Tibial nerve (tissue), 4 donors: ENCODE results near the gene REV1. TPM values are rescaled to one million over a fixed set of nuclear protein-coding genes. Genes with fewer than 3 reads are reported as not detected.

Experiments
- DNase-seq, 2 donors: peaks; one replicate each; pipeline ENCODE4 v3.0.0-alpha.2; 2019; ENCODE audit warnings: low spot score in 2 of 2
- H3K27ac ChIP-seq, 4 donors: fragments of 200-600 bp; sonication (generic) in 3 of 4; one replicate each; pipeline ENCODE4 v1.5.1; 2017 to 2019; ENCODE audit warnings: mild to moderate bottlenecking in 1 of 4
- H3K27me3 ChIP-seq, 2 donors: fragments of 200-600 bp; sonication (generic) in 1 of 2; one replicate each; pipeline versions ENCODE4 v1.5.1 to v1.6.0; 2017 to 2019
- H3K36me3 ChIP-seq, 3 donors: fragments of 200-600 bp; sonication (generic); one replicate each; pipeline ENCODE4 v1.5.1; 2018 to 2019
- H3K4me1 ChIP-seq, 4 donors: fragments of 200-600 bp; sonication (generic) in 3 of 4; one replicate each; pipeline ENCODE4 v1.5.1; 2017 to 2019
- H3K4me3 ChIP-seq, 4 donors: fragments of 200-600 bp; sonication (generic) in 3 of 4; one replicate each; pipeline ENCODE4 v1.5.1; 2017 to 2019; ENCODE audit warnings: mild to moderate bottlenecking in 1 of 4, moderate library complexity in 1 of 4
- H3K9me3 ChIP-seq, 4 donors: fragments of 200-600 bp; sonication (generic) in 3 of 4; one replicate each; pipeline ENCODE4 v1.5.1; 2017 to 2019
- EP300 ChIP-seq, 2 donors: sonication (generic); formaldehyde crosslinking; IDR thresholded peaks; one replicate each; pipeline ENCODE4 v1.6.1; 2017; ENCODE audit warnings: antibody characterized with exemption in 2 of 2, mild to moderate bottlenecking in 1 of 2
- POLR2A ChIP-seq, 2 donors: fragments of 450-650 bp; IDR thresholded peaks; one replicate each; pipeline ENCODE4 v1.6.1; 2017; ENCODE audit warnings: antibody characterized with exemption in 2 of 2, mild to moderate bottlenecking in 2 of 2, moderate library complexity in 2 of 2
- WGBS, 2 donors: methylation state at CpG; one replicate each; pipeline ENCODE4 v1.1.5; 2018; 5-methylcytosine and 5-hydroxymethylcytosine counted together
- total RNA-seq, 4 donors: library from RNA; depleted of rRNA; stranded (reverse); fragments of >200 nt; gene quantifications; one replicate each; pipeline ENCODE4 v1.1.0, GENCODE V29; 2016
- TF ChIP-seq, protein P1 (sequence below), 5 experiments: fragments of 200-600 bp in 3 of 5; fragments of 450-650 bp in 2 of 5; sonication (generic) in 3 of 5; IDR thresholded peaks; one replicate each; pipeline ENCODE4 v1.5.1; 2016 to 2019; ENCODE audit warnings: antibody characterized with exemption in 5 of 5, mild to moderate bottlenecking in 3 of 5, moderate library complexity in 2 of 5

The REV1 gene
- total RNA-seq, 4 donors from 2014 or later = 38.2 to 93.5 (median 64.6) TPM

DNA sequence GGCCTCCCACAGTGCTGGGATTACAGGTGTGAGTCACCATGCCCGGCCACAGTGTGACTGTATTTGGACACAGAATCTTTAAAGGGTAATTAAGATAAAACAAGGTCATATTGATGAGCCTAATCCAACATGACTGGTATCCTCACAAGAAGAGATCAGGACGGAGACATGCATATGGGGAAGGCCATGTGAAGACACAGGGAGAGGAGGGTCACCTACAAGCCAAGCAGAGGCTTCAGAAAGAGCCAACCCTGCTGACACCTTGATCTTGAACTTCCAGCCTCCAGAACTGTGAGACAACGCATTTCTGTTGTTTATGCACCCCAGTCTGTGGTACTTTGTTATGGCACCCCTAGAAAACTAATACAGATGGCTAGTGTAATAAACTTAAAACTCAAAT, 72.4 kb downstream of the REV1 start:
- WGBS, 2 donors = 95 to 100% methylated on average over 3 of the region's 3 CpGs
- no peak for DNase-seq
- Histone ChIP-seq H3K36me3 (peaks cover 0 to 96% (median 5%) of the 10 kb centered on the region in 3 donors), H3K9me3 (no peaks in the 10 kb centered on the region), H3K4me1 (peaks cover 0 to under 1% (median 0%) of the 10 kb centered on the region in 4 donors), H3K4me3 (no peak overlapping the region), H3K27me3 (no peaks in the 10 kb centered on the region), H3K27ac (no peak overlapping the region)
- TF ChIP-seq POLR2A (IDR thresholded peaks at IDR 0.05) (no peak), EP300 (IDR thresholded peaks at IDR 0.05) (no peak)
- TF ChIP-seq, protein P1, sequence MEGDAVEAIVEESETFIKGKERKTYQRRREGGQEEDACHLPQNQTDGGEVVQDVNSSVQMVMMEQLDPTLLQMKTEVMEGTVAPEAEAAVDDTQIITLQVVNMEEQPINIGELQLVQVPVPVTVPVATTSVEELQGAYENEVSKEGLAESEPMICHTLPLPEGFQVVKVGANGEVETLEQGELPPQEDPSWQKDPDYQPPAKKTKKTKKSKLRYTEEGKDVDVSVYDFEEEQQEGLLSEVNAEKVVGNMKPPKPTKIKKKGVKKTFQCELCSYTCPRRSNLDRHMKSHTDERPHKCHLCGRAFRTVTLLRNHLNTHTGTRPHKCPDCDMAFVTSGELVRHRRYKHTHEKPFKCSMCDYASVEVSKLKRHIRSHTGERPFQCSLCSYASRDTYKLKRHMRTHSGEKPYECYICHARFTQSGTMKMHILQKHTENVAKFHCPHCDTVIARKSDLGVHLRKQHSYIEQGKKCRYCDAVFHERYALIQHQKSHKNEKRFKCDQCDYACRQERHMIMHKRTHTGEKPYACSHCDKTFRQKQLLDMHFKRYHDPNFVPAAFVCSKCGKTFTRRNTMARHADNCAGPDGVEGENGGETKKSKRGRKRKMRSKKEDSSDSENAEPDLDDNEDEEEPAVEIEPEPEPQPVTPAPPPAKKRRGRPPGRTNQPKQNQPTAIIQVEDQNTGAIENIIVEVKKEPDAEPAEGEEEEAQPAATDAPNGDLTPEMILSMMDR (IDR thresholded peaks at IDR 0.05) = no peak

DNA sequence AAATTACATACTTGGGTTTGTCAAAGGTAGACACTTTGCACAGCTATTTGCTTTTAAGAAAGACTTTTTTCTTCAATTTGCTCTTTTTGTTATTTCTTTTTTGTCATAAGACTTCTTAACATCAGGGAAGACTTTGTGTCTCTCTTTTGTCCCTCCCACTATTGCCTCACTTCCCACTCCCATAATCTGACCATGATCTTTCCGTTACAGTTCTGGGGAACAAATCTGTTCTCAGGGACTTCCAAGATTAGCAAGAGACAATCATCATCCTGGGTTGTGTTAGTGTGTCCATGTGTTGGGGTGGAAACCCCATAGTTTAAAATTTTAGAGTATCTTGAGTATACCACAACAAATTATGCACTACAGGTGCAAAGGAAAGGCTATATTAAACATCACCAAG, 75.3 kb downstream of the REV1 start:
- TF ChIP-seq EP300 (IDR thresholded peaks at IDR 0.05) (no peak), POLR2A (IDR thresholded peaks at IDR 0.05) (no peak)
- TF ChIP-seq, protein P1 (IDR thresholded peaks at IDR 0.05) = no peak
- no peak for DNase-seq
- Histone ChIP-seq H3K36me3 (peaks cover 0 to 97% (median 0%) of the 10 kb centered on the region in 3 donors), H3K27ac (no peak overlapping the region), H3K4me1 (no peaks in the 10 kb centered on the region), H3K4me3 (no peak overlapping the region), H3K27me3 (no peaks in the 10 kb centered on the region), H3K9me3 (no peaks in the 10 kb centered on the region)
- WGBS, 2 donors = 89 to 91% methylated on average over 1 of the region's 1 CpG

DNA sequence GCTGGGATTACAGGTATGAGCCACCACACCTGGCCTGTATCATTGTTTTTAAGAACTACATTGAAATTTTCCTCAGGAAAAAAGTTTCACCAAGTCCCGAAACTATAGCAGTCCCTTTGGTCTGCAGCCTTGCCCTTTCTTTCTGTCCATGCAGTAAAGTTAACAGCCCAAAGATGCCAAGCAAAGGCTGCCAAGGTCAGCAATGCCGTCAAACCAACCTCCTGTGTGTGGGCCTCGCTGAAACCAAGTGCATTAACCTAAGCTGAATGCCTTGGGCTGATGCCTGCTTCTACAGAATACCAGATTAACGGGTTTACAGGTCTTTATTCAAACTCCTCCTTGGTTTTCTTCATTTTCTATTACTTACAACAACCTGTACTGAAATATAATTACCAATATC, 79.5 kb downstream of the REV1 start:
- no peaks in the 10 kb centered on the region for H3K27me3 ChIP-seq
- DNase-seq = no peak
- no peak for TF ChIP-seq EP300 (IDR thresholded peaks at IDR 0.05)
- TF ChIP-seq, protein P1 (IDR thresholded peaks at IDR 0.05) = no peak
- TF ChIP-seq POLR2A (IDR thresholded peaks at IDR 0.05) = no peak
- 94 to 100% methylated on average over 4 of the region's 4 CpGs for WGBS, 2 donors
- H3K36me3 ChIP-seq = peaks cover 0 to 94% (median 0%) of the 10 kb centered on the region in 3 donors
- no peak overlapping the region for H3K27ac ChIP-seq
- no peaks in the 10 kb centered on the region for H3K4me1 ChIP-seq
- no peaks in the 10 kb centered on the region for H3K9me3 ChIP-seq
- no peak overlapping the region for H3K4me3 ChIP-seq

DNA sequence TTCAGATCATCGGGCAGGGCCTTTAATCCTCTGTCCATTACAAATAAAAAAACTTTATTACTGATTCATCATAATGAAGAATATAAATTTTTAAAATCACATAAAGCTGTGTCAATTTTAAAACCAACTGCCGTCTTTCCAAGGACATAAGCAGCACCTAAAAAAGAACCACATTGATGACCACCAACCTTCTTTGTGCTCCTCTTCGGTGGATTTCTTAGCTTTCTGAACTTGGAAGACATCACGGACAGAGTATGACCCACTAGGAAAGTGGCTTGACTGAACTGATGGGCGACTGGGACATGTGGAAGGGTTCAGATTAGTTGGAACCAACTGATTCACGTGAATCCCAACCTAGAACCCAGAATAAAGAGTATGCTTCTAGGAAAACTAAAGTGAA, 83.7 kb downstream of the REV1 start:
- TF ChIP-seq, protein P1 (IDR thresholded peaks at IDR 0.05) = no peak
- TF ChIP-seq EP300 (IDR thresholded peaks at IDR 0.05) = no peak
- no peak for TF ChIP-seq POLR2A (IDR thresholded peaks at IDR 0.05)
- WGBS, 2 donors = 91 to 94% methylated on average over 6 of the region's 6 CpGs
- Histone ChIP-seq H3K27ac (no peak overlapping the region), H3K36me3 (peaks cover 0 to 94% (median 0%) of the 10 kb centered on the region in 3 donors), H3K27me3 (no peaks in the 10 kb centered on the region), H3K4me1 (no peaks in the 10 kb centered on the region), H3K9me3 (no peaks in the 10 kb centered on the region), H3K4me3 (no peak overlapping the region)
- no peak for DNase-seq

DNA sequence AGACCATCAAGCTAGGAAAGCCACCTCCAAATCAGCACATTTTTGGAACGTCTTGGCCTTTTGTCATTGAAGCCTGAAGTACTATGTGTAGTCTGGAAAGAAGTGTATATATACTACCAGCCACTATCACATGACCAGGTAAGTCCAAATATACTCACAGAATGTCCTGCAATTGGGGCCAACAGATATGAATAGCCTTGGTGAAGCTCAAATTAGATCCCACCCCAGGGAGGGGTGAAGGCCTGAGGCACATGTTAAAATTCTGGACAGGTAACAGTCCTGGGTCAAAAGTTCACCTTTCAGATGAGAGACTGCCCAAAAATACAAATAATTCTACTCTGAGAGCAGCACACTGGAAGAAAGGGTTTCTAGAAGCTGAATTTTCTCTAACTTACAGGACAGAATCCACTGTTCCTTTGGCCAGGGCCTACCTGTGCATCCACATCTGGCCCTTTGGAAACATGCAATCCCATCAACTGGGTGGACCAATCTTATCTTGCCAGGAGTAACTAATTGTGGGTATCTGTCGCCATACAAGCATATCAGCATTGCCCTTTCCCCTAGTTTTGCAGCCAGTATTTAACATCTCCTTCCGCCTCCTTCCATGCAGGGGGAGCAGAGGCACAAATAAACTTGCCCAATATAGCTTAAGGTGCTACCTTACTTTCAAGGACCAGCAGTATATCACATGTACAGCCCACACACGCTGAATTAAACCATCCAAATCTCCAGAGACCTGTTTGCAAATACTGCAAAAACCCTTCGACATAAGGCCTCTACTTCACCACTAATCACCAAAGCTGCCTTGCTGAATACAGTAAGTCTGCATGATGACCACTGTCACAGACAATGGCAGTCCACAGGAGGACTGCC, 84.8 kb downstream of the REV1 start:
- no peaks in the 10 kb centered on the region for H3K27me3 ChIP-seq
- TF ChIP-seq, protein P1 (IDR thresholded peaks at IDR 0.05) = no peak
- TF ChIP-seq POLR2A (IDR thresholded peaks at IDR 0.05) (no peak), EP300 (IDR thresholded peaks at IDR 0.05) (no peak)
- no peak overlapping the region for H3K4me3 ChIP-seq
- no peak overlapping the region for H3K27ac ChIP-seq
- no peaks in the 10 kb centered on the region for H3K9me3 ChIP-seq
- no peaks in the 10 kb centered on the region for H3K4me1 ChIP-seq
- peaks cover 0 to 94% (median 0%) of the 10 kb centered on the region in 3 donors for H3K36me3 ChIP-seq
- WGBS, 2 donors = 69 to 84% methylated on average over 5 of the region's 5 CpGs
- no peak for DNase-seq
